Lower leg skin (tissue), 4 donors: ENCODE results near the gene COL4A1. TPM values are rescaled to one million over a fixed set of nuclear protein-coding genes. Genes with fewer than 3 reads are reported as not detected.
A peak's percentile ranks its signal among the peaks of the same experiment; 100 is the strongest.

ENCODE experiments used
- DNase-seq, 2 donors: peaks; one replicate each; pipeline ENCODE4 v3.0.0-alpha.2; 2019; ENCODE audit warnings: low spot score in 2 of 2
- H3K4me3 ChIP-seq: fragments of 200-600 bp; sonication (generic); 2 replicates; pipeline ENCODE4 v1.5.1; 2017; ENCODE audit warnings: mild to moderate bottlenecking, low read depth; ENCODE audit not compliant: poor library complexity, severe bottlenecking
- CTCF ChIP-seq, 3 donors: fragments of 450-650 bp; IDR thresholded peaks; one replicate each; pipeline ENCODE4 v1.5.1; 2016; ENCODE audit warnings: antibody characterized with exemption in 3 of 3, mild to moderate bottlenecking in 3 of 3, moderate library complexity in 2 of 3
- POLR2A ChIP-seq, 2 donors: fragments of 450-650 bp; IDR thresholded peaks; one replicate each; pipeline ENCODE4 v1.6.1; 2016 to 2017; ENCODE audit warnings: antibody characterized with exemption in 2 of 2, mild to moderate bottlenecking in 1 of 2, moderate library complexity in 1 of 2
- WGBS, 2 donors: methylation state at CpG; one replicate each; pipeline ENCODE4 v1.1.5; 2018; 5-methylcytosine and 5-hydroxymethylcytosine counted together
- intact Hi-C: fragments of 100-400 bp; cut with DNase I; formaldehyde crosslinking; loops from one replicate; pipeline ENCODE4 v1.15.0; 2023; ENCODE audit warnings: low total_unique reads
- total RNA-seq, 4 donors: library from RNA; depleted of rRNA; stranded (reverse); fragments of >200 nt; gene quantifications; one replicate each; pipeline ENCODE4 v1.1.0, GENCODE V29; 2016

The COL4A1 gene
- total RNA-seq, 4 donors from 2014 or later = 41.0 to 105 (median 56.7) TPM

- DNase-seq = no peak
- H3K4me3 ChIP-seq = no peak overlapping the region
- TF ChIP-seq POLR2A (IDR thresholded peaks at IDR 0.05) = no peak
- TF ChIP-seq CTCF (IDR thresholded peaks at IDR 0.05) = no peak
- intact Hi-C loops = no loop called here
- 92 to 94% methylated on average over 10 of the region's 10 CpGs for WGBS, 2 donors
Measured at GRCh38 chr13:110133425-110134235, 173.3 kb downstream of the COL4A1 start.

GRCh38 chr13:110132225-110132982 lies 174.6 kb downstream of the COL4A1 start:
- WGBS, 2 donors = 63 to 70% methylated on average over 16 of the region's 16 CpGs
- TF ChIP-seq POLR2A (IDR thresholded peaks at IDR 0.05) = no peak
- no peak for TF ChIP-seq CTCF (IDR thresholded peaks at IDR 0.05)
- DNase-seq = peak in 1 of 2 donors; percentile 5
- intact Hi-C loops = no loop called here
- H3K4me3 ChIP-seq = no peak overlapping the region

GRCh38 chr13:110131424-110131823 lies 175.5 kb downstream of the COL4A1 start:
- H3K4me3 ChIP-seq = no peak overlapping the region
- intact Hi-C loops = no loop called here
- 81 to 92% methylated on average over 11 of the region's 11 CpGs for WGBS, 2 donors
- no peak for TF ChIP-seq POLR2A (IDR thresholded peaks at IDR 0.05)
- TF ChIP-seq CTCF (IDR thresholded peaks at IDR 0.05) = no peak
- peak in 1 of 2 donors; percentile 76 for DNase-seq

DNA sequence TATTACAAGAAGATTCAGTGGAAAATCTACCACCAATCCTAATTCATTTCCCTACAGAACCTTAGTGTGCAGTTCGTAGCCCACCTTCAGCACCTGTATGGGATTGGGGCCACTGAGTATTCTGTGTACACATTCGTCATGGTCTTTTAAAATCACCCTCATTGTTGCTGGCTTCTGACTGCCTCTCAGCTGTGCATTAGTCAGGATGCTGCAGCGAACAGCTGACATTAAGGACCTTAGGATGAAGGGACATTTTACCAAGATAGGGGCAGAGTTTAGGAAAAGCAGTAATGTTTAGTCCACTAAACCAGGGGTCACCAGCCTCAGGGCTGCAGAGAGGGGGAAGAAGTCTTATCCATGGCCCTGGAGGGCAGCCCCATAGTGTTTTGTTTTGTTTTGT lies 176.5 kb downstream of the COL4A1 start:
- intact Hi-C loops = no loop called here
- no peak for DNase-seq
- WGBS, 2 donors = 87 to 91% methylated on average over 3 of the region's 3 CpGs
- TF ChIP-seq CTCF (IDR thresholded peaks at IDR 0.05) = no peak
- no peak for TF ChIP-seq POLR2A (IDR thresholded peaks at IDR 0.05)
- H3K4me3 ChIP-seq = no peak overlapping the region

- no peak overlapping the region for H3K4me3 ChIP-seq
- no peak for DNase-seq
- intact Hi-C loops = no loop called here
- TF ChIP-seq POLR2A (IDR thresholded peaks at IDR 0.05) = no peak
- no peak for TF ChIP-seq CTCF (IDR thresholded peaks at IDR 0.05)
- WGBS, 2 donors = 83 to 84% methylated on average over 10 to 14 of the region's 14 CpGs
Measured at GRCh38 chr13:110129539-110130186, 177.3 kb downstream of the COL4A1 start.
